ENCODE measurements around the gene LCOR. TPM values are rescaled to one million over a fixed set of nuclear protein-coding genes. Genes with fewer than 3 reads are reported as not detected.
A peak's percentile ranks its signal among the peaks of the same experiment; 100 is the strongest.

The LCOR gene
- total RNA-seq, 4 donors from 2014 or later: 61.9 to 133 (median 81.2) TPM

GRCh38 chr10:96833220-96834001 is 1.3 kb downstream of the LCOR start:
- peak in 2 of 3 donors; percentile 50 to 61 for DNase-seq
- Histone ChIP-seq H3K9me3 (no peaks in the 10 kb centered on the region), H3K4me3 (peak overlapping the region; percentile 69 to 91 (median 87)), H3K4me1 (peaks cover 0 to 33% (median 13%) of the 10 kb centered on the region in 4 donors), H3K27ac (peak overlapping the region; percentile 95 to 99 (median 98)), H3K27me3 (no peaks in the 10 kb centered on the region), H3K36me3 (no peaks in the 10 kb centered on the region)
- TF ChIP-seq CTCF (IDR thresholded peaks at IDR 0.05) (no peak), POLR2A (IDR thresholded peaks at IDR 0.05) (no peak)

- Histone ChIP-seq H3K27me3 (no peaks in the 10 kb centered on the region), H3K4me1 (peaks cover 0 to 33% (median 13%) of the 10 kb centered on the region in 4 donors), H3K9me3 (no peaks in the 10 kb centered on the region), H3K4me3 (peak overlapping the region in 3 of 4 donors; percentile 69 to 91 (median 84)), H3K27ac (peak overlapping the region in 3 of 4 donors; percentile 95 to 99 (median 99)), H3K36me3 (no peaks in the 10 kb centered on the region)
- TF ChIP-seq CTCF (IDR thresholded peaks at IDR 0.05) (no peak), POLR2A (IDR thresholded peaks at IDR 0.05) (no peak)
- DNase-seq: no peak
Observed at GRCh38 chr10:96834120-96834519, 2.0 kb downstream of the LCOR start.

- no peak overlapping the region for H3K4me3 ChIP-seq
Observed at GRCh38 chr10:96835899-96836298, 3.8 kb downstream of the LCOR start.

GRCh38 chr10:96838529-96838928 is 6.4 kb downstream of the LCOR start:
- Histone ChIP-seq H3K9me3 (no peaks in the 10 kb centered on the region), H3K27me3 (no peaks in the 10 kb centered on the region), H3K4me1 (peaks cover 0 to 40% (median 12%) of the 10 kb centered on the region in 4 donors), H3K4me3 (no peak overlapping the region), H3K27ac (no peak overlapping the region), H3K36me3 (no peaks in the 10 kb centered on the region)
- no peak for DNase-seq
- no peak for TF ChIP-seq CTCF (IDR thresholded peaks at IDR 0.05)
- no peak for TF ChIP-seq POLR2A (IDR thresholded peaks at IDR 0.05)

More at GRCh38 chr10:96835899-96836298, 3.8 kb downstream of the LCOR start:
- peaks cover 0 to 40% (median 13%) of the 10 kb centered on the region in 4 donors for H3K4me1 ChIP-seq
- no peak for DNase-seq
- no peaks in the 10 kb centered on the region for H3K27me3 ChIP-seq
- H3K36me3 ChIP-seq: no peaks in the 10 kb centered on the region
- H3K9me3 ChIP-seq: no peaks in the 10 kb centered on the region
- peak overlapping the region in 1 of 4 donors; percentile 23 for H3K27ac ChIP-seq
- no peak for TF ChIP-seq POLR2A (IDR thresholded peaks at IDR 0.05)

GRCh38 chr10:96840841-96841518 is 8.9 kb downstream of the LCOR start:
- no peak for DNase-seq
- no peaks in the 10 kb centered on the region for H3K36me3 ChIP-seq
- no peaks in the 10 kb centered on the region for H3K9me3 ChIP-seq
- TF ChIP-seq CTCF (IDR thresholded peaks at IDR 0.05): no peak
- TF ChIP-seq POLR2A (IDR thresholded peaks at IDR 0.05): no peak
- no peaks in the 10 kb centered on the region for H3K27me3 ChIP-seq
- peaks cover 0 to 23% (median 5%) of the 10 kb centered on the region in 4 donors for H3K4me1 ChIP-seq
- H3K4me3 ChIP-seq: no peak overlapping the region
- no peak overlapping the region for H3K27ac ChIP-seq

All from Peyer's patch (tissue), 4 donors.